ENCODE data around the gene TSPEAR.
"Not testable (repeated sequence)": the region's sequence is repeated elsewhere in the genome, so short reads cannot be mapped to it uniquely, and the experiment has no call there.

Gene TSPEAR

GRCh38 chr21:44603109-44603875 lies 108.1 kb downstream of the TSPEAR start:
- H3K4me1 ChIP-seq = no peaks in the 10 kb centered on the region
- H3K4me2 ChIP-seq = no peak overlapping the region
- no peak overlapping the region for H3K9ac ChIP-seq
- H3K36me3 ChIP-seq = no peaks in the 10 kb centered on the region
- no peaks in the 10 kb centered on the region for H4K20me1 ChIP-seq
- no peak for TF ChIP-seq Cebpa-rat (IDR thresholded peaks at IDR 0.05)
- peaks cover 11% of the 10 kb centered on the region for H3K9me3 ChIP-seq
- no peaks in the 10 kb centered on the region for H3K27me3 ChIP-seq
- H3K4me3 ChIP-seq = no peak overlapping the region
- H3K27ac ChIP-seq = no peak overlapping the region

- Histone ChIP-seq H3K4me3 (no peak overlapping the region), H3K27ac (no peak overlapping the region), H3K9ac (no peak overlapping the region), H4K20me1 (no peaks in the 10 kb centered on the region), H3K27me3 (no peaks in the 10 kb centered on the region), H3K9me3 (peaks cover 11% of the 10 kb centered on the region), H3K4me2 (no peak overlapping the region), H3K4me1 (no peaks in the 10 kb centered on the region), H3K36me3 (no peaks in the 10 kb centered on the region)
- no peak for TF ChIP-seq Cebpa-rat (IDR thresholded peaks at IDR 0.05)
These were observed 108.9 kb downstream of the TSPEAR start for GRCh38 chr21:44602463-44602850.

- TF ChIP-seq Cebpa-rat (IDR thresholded peaks at IDR 0.05) = no peak
These were observed 109.5 kb downstream of the TSPEAR start for GRCh38 chr21:44601596-44602462.

GRCh38 chr21:44601091-44601490 lies 110.3 kb downstream of the TSPEAR start:
- H3K27me3 ChIP-seq, H3K27ac ChIP-seq: not testable (repeated sequence)

More at GRCh38 chr21:44601596-44602462, 109.5 kb downstream of the TSPEAR start:
- H3K36me3 ChIP-seq = no peaks in the 10 kb centered on the region
- no peak overlapping the region for H3K4me3 ChIP-seq
- H3K9ac ChIP-seq = no peak overlapping the region
- H3K27me3 ChIP-seq = no peaks in the 10 kb centered on the region
- H3K27ac ChIP-seq = no peak overlapping the region
- no peaks in the 10 kb centered on the region for H3K4me1 ChIP-seq
- H3K9me3 ChIP-seq = peaks cover 11% of the 10 kb centered on the region
- H3K4me2 ChIP-seq = no peak overlapping the region
- no peaks in the 10 kb centered on the region for H4K20me1 ChIP-seq

GRCh38 chr21:44600118-44600978 lies 111.0 kb downstream of the TSPEAR start, which contains the start of gene KRTAP10-7:
TSS of gene KRTAP10-7 (plus strand) at chr21:44600597. CDS start at chr21:44600622, 25 bp downstream.
- not testable (repeated sequence) for H3K4me2 ChIP-seq, H3K4me3 ChIP-seq, H3K27ac ChIP-seq, H3K9ac ChIP-seq, H3K27me3 ChIP-seq, H3K36me3 ChIP-seq, H3K4me1 ChIP-seq, H4K20me1 ChIP-seq
- H3K9me3 ChIP-seq = peaks cover 11% of the 10 kb centered on the region

More at GRCh38 chr21:44601091-44601490, 110.3 kb downstream of the TSPEAR start:
- H3K4me2 ChIP-seq, H3K9ac ChIP-seq, H4K20me1 ChIP-seq, H3K4me3 ChIP-seq, H3K4me1 ChIP-seq, H3K36me3 ChIP-seq: not testable (repeated sequence)
- peaks cover 11% of the 10 kb centered on the region for H3K9me3 ChIP-seq

- TF ChIP-seq Cebpa-rat (IDR thresholded peaks at IDR 0.05) = no peak
- Histone ChIP-seq H3K27me3 (no peaks in the 10 kb centered on the region), H3K4me1 (peaks cover 10% of the 10 kb centered on the region), H3K4me3 (no peak overlapping the region), H4K20me1 (no peaks in the 10 kb centered on the region), H3K27ac (no peak overlapping the region), H3K36me3 (no peaks in the 10 kb centered on the region), H3K4me2 (no peak overlapping the region), H3K9me3 (peaks cover 7% of the 10 kb centered on the region), H3K9ac (no peak overlapping the region)
These were observed 111.9 kb downstream of the TSPEAR start for GRCh38 chr21:44599264-44600029.

GRCh38 chr21:44598061-44598460 lies 113.3 kb downstream of the TSPEAR start:
- Histone ChIP-seq H3K9me3 (no peaks in the 10 kb centered on the region), H3K4me1 (peaks cover 24% of the 10 kb centered on the region), H3K4me2 (no peak overlapping the region), H3K27me3 (no peaks in the 10 kb centered on the region), H3K4me3 (no peak overlapping the region), H3K9ac (no peak overlapping the region), H3K27ac (no peak overlapping the region), H4K20me1 (no peaks in the 10 kb centered on the region), H3K36me3 (no peaks in the 10 kb centered on the region)
- TF ChIP-seq Cebpa-rat (IDR thresholded peaks at IDR 0.05) = no peak

GRCh38 chr21:44596068-44596725 lies 115.2 kb downstream of the TSPEAR start:
- Histone ChIP-seq H3K27me3 (no peaks in the 10 kb centered on the region), H3K27ac (no peak overlapping the region), H3K4me3 (no peak overlapping the region), H3K36me3 (no peaks in the 10 kb centered on the region), H3K9ac (no peak overlapping the region), H3K4me2 (no peak overlapping the region), H3K9me3 (no peaks in the 10 kb centered on the region), H3K4me1 (peaks cover 33% of the 10 kb centered on the region), H4K20me1 (no peaks in the 10 kb centered on the region)
- no peak for TF ChIP-seq Cebpa-rat (IDR thresholded peaks at IDR 0.05)

Measured in BLaER1 (cell line).